T-helper 1 cell treated with Interleukin-12 subunit alpha and Interleukin-12 subunit beta and Interleukin-4 antibody, amounts not matched to agents 30 μg/mL and 1 μg/mL, for 36 hours (primary cell): Measurements from ENCODE around the gene KLHL6.
A peak's percentile ranks its signal among the peaks of the same experiment; 100 is the strongest.
"Not testable (repeated sequence)": the region's sequence is repeated elsewhere in the genome, so short reads cannot be mapped to it uniquely, and the experiment has no call there.

Source experiments
- H3K27ac Mint-ChIP-seq: one replicate; pipeline ENCODE4 v1.8.0; 2021; ENCODE audit warnings: mild to moderate bottlenecking, mixed read lengths
- H3K27me3 Mint-ChIP-seq: one replicate; pipeline ENCODE4 v1.8.0; 2021; ENCODE audit warnings: low read depth, mixed read lengths
- H3K36me3 Mint-ChIP-seq: one replicate; pipeline ENCODE4 v1.8.0; 2021; ENCODE audit warnings: low read depth, mixed read lengths
- H3K4me1 Mint-ChIP-seq: one replicate; pipeline ENCODE4 v1.8.0; 2021; ENCODE audit warnings: low read depth, mixed read lengths
- H3K4me3 Mint-ChIP-seq: one replicate; pipeline ENCODE4 v1.8.0; 2021; ENCODE audit warnings: mild to moderate bottlenecking, moderate library complexity, mixed read lengths
- H3K9me3 Mint-ChIP-seq: one replicate; pipeline ENCODE4 v1.8.0; 2021; ENCODE audit warnings: mixed read lengths

The KLHL6 gene

GRCh38 chr3:183454064-183454463 lies 101.4 kb downstream of the KLHL6 start:
- Mint-ChIP-seq H3K27ac (no peak overlapping the region), H3K27me3 (no peaks in the 10 kb centered on the region), H3K4me1 (peaks cover 3% of the 10 kb centered on the region), H3K9me3 (no peaks in the 10 kb centered on the region), H3K36me3 (peaks cover 17% of the 10 kb centered on the region), H3K4me3 (no peak overlapping the region)

- Mint-ChIP-seq H3K27me3 (peaks cover under 1% of the 10 kb centered on the region), H3K4me1 (peaks cover 18% of the 10 kb centered on the region), H3K4me3 (peak overlapping the region; percentile 13), H3K27ac (no peak overlapping the region), H3K9me3 (peaks cover under 1% of the 10 kb centered on the region), H3K36me3 (peaks cover 8% of the 10 kb centered on the region)
Observed at GRCh38 chr3:183449791-183450190, 105.7 kb downstream of the KLHL6 start.

- peaks cover 3% of the 10 kb centered on the region for H3K27me3 Mint-ChIP-seq
- peaks cover 18% of the 10 kb centered on the region for H3K4me1 Mint-ChIP-seq
- peaks cover 10% of the 10 kb centered on the region for H3K36me3 Mint-ChIP-seq
- no peak overlapping the region for H3K27ac Mint-ChIP-seq
- H3K9me3 Mint-ChIP-seq = peaks cover 4% of the 10 kb centered on the region
- no peak overlapping the region for H3K4me3 Mint-ChIP-seq
Observed at GRCh38 chr3:183449391-183449790, 106.1 kb downstream of the KLHL6 start.

GRCh38 chr3:183448369-183449128 lies 107.0 kb downstream of the KLHL6 start:
- Mint-ChIP-seq H3K9me3 (peaks cover 13% of the 10 kb centered on the region), H3K27ac (no peak overlapping the region), H3K36me3 (peaks cover 5% of the 10 kb centered on the region), H3K4me3 (peak overlapping the region; percentile 93), H3K4me1 (peaks cover 18% of the 10 kb centered on the region), H3K27me3 (peaks cover 7% of the 10 kb centered on the region)

- H3K27me3 Mint-ChIP-seq = peaks cover 17% of the 10 kb centered on the region
- H3K9me3 Mint-ChIP-seq = peaks cover 24% of the 10 kb centered on the region
- peak overlapping the region; percentile 86 for H3K27ac Mint-ChIP-seq
- H3K4me1 Mint-ChIP-seq = peaks cover 18% of the 10 kb centered on the region
- H3K36me3 Mint-ChIP-seq = peaks cover 11% of the 10 kb centered on the region
- H3K4me3 Mint-ChIP-seq = peak overlapping the region; percentile 93
Observed at GRCh38 chr3:183447206-183448001, 108.1 kb downstream of the KLHL6 start.

GRCh38 chr3:183446838-183447205 lies 108.7 kb downstream of the KLHL6 start:
- Mint-ChIP-seq H3K27me3 (peaks cover 17% of the 10 kb centered on the region), H3K4me1 (peaks cover 18% of the 10 kb centered on the region), H3K36me3 (peaks cover 7% of the 10 kb centered on the region), H3K27ac (peak overlapping the region; percentile 86), H3K4me3 (peak overlapping the region; percentile 93), H3K9me3 (peaks cover 30% of the 10 kb centered on the region)

GRCh38 chr3:183444748-183445147 lies 110.8 kb downstream of the KLHL6 start:
- Mint-ChIP-seq H3K4me1 (peaks cover 20% of the 10 kb centered on the region), H3K9me3 (peaks cover 31% of the 10 kb centered on the region), H3K27me3 (peaks cover 17% of the 10 kb centered on the region), H3K4me3 (no peak overlapping the region), H3K27ac (no peak overlapping the region), H3K36me3 (peaks cover 7% of the 10 kb centered on the region)

- Mint-ChIP-seq H3K4me1 (peaks cover 20% of the 10 kb centered on the region), H3K36me3 (peaks cover 7% of the 10 kb centered on the region), H3K4me3 (no peak overlapping the region), H3K9me3 (peaks cover 31% of the 10 kb centered on the region), H3K27me3 (peaks cover 17% of the 10 kb centered on the region), H3K27ac (no peak overlapping the region)
Observed at GRCh38 chr3:183443395-183444385, 111.8 kb downstream of the KLHL6 start.

- H3K27ac Mint-ChIP-seq = no peak overlapping the region
- no peak overlapping the region for H3K4me3 Mint-ChIP-seq
- H3K27me3 Mint-ChIP-seq = peaks cover 17% of the 10 kb centered on the region
- peaks cover 7% of the 10 kb centered on the region for H3K36me3 Mint-ChIP-seq
- H3K4me1 Mint-ChIP-seq = peaks cover 18% of the 10 kb centered on the region
- H3K9me3 Mint-ChIP-seq = peaks cover 31% of the 10 kb centered on the region
Observed at GRCh38 chr3:183442994-183443393, 112.5 kb downstream of the KLHL6 start.

GRCh38 chr3:183440521-183440920 lies 115.0 kb downstream of the KLHL6 start:
- not testable (repeated sequence) for H3K27ac Mint-ChIP-seq, H3K36me3 Mint-ChIP-seq, H3K4me3 Mint-ChIP-seq
- Mint-ChIP-seq H3K9me3 (peaks cover 31% of the 10 kb centered on the region), H3K27me3 (peaks cover 17% of the 10 kb centered on the region), H3K4me1 (peaks cover 29% of the 10 kb centered on the region)

- H3K4me3 Mint-ChIP-seq = no peak overlapping the region
- peaks cover 6% of the 10 kb centered on the region for H3K36me3 Mint-ChIP-seq
- H3K27ac Mint-ChIP-seq = no peak overlapping the region
- H3K27me3 Mint-ChIP-seq = peaks cover 14% of the 10 kb centered on the region
- H3K4me1 Mint-ChIP-seq = peaks cover 30% of the 10 kb centered on the region
- peaks cover 28% of the 10 kb centered on the region for H3K9me3 Mint-ChIP-seq
Observed at GRCh38 chr3:183439515-183439914, 116.0 kb downstream of the KLHL6 start.

- H3K4me1 Mint-ChIP-seq = peaks cover 31% of the 10 kb centered on the region
- no peak overlapping the region for H3K27ac Mint-ChIP-seq
- H3K27me3 Mint-ChIP-seq = peaks cover 12% of the 10 kb centered on the region
- peaks cover 6% of the 10 kb centered on the region for H3K36me3 Mint-ChIP-seq
- no peak overlapping the region for H3K4me3 Mint-ChIP-seq
- peaks cover 20% of the 10 kb centered on the region for H3K9me3 Mint-ChIP-seq
Observed at GRCh38 chr3:183438735-183439134, 116.8 kb downstream of the KLHL6 start.

GRCh38 chr3:183437666-183438564 lies 117.6 kb downstream of the KLHL6 start:
- H3K4me1 Mint-ChIP-seq = peaks cover 35% of the 10 kb centered on the region
- peak overlapping the region; percentile 49 for H3K27ac Mint-ChIP-seq
- H3K9me3 Mint-ChIP-seq = peaks cover 12% of the 10 kb centered on the region
- H3K4me3 Mint-ChIP-seq = no peak overlapping the region
- no peaks in the 10 kb centered on the region for H3K36me3 Mint-ChIP-seq
- peaks cover 4% of the 10 kb centered on the region for H3K27me3 Mint-ChIP-seq
